HG02763 (cell line): ENCODE data around the gene CAMTA1.

Experiments
- ATAC-seq: cut with Tn5 transposase; IDR thresholded peaks from one replicate; pipeline ENCODE4 v1.9.1; 2021; ENCODE audit warnings: mild to moderate bottlenecking, moderate library complexity; ENCODE audit not compliant: unreplicated experiment

CAMTA1 gene

DNA sequence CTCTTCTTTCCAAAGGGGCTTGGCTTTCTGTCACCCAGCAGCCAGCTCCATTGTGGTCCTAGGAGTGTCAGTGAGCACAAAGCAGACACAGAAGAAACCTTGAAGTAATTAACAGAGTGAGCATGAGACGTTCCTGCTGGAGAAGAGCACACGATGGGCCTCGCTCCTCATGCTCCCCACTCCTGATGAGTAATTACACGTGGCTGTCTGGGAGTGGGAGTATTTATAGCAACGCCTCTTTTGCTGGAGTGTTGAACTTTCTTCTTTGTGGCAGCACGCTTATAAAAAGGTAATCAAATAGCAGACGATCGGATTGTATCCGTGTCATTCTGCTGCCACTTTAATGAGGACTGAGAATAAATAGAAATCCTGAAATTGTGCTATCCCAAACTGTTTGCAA is 185.8 kb downstream of the CAMTA1 start:
- ATAC-seq: no peak

DNA sequence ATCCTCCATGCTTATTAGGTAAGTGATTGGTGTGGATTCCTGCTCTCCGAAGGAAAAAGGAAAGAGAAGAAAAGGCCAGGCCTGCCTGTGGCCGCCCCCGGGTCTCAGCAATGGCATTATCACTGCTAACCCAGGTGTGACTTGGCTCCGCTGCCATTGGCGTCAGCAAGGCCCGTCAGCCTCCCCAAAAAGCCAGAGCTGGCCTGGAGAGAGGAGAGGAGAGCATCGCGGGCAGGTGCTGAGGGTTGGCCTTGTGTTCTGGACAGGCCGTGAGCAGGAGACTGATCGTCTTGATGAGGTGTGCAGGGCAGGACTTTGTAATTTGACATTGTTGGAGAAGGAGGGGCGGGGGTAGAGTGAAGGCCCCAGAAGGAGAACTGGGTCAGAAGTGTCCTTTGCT is 186.4 kb downstream of the CAMTA1 start:
- ATAC-seq: no peak

DNA sequence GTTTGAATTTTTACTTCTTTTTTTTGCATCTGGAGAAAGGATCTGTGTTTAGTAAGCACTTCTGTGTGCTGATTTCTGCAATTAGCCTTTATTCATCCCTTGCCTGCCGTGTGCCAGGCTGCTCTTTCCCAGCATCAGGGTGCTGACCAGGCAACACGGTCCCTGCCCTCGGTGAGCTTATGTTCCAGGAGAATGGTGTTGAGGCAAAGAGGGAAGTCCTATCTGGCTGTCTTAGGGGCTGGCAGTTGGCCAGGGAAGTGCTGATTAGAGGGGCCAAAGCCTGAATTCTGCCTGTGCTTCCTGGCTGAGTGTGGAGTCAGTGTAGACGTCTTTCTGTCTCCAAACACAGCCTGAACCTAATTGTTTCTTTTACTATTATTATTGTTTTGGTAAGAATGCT is 187.1 kb downstream of the CAMTA1 start:
- ATAC-seq: no peak

DNA sequence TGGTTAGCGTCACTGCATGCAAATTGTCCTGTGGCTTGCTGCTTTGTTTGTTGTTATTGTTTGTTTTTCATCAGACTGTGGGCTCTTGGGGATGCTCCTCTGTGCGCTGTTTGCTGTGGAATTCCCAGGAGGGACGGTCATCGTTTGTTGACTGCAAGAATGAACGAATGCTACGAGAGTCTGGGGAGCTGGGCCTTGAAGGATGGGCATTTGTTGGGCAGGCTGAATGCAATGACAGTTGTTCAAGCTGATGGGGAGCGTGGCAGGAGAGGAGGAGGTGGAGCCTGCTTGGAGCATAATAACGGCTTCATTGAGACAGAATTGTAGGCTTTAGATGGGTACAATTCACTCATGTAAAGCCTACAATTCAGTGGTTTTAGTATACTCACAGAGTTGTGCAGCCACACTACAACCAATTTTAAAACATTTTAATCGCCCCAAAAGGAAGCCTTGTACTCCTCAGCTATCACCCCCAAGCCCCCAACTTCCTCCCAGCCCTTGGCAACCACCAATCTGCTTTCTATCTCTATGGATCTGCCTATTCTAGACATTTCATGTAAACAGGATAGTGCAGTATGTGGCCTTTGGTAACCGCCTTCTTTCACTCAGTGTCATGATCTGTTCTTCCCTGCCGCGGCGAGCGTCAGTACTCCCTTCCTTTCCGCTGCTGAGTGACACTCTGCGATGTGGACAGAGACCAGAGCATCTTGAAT is 190.2 kb downstream of the CAMTA1 start:
- ATAC-seq: no peak

DNA sequence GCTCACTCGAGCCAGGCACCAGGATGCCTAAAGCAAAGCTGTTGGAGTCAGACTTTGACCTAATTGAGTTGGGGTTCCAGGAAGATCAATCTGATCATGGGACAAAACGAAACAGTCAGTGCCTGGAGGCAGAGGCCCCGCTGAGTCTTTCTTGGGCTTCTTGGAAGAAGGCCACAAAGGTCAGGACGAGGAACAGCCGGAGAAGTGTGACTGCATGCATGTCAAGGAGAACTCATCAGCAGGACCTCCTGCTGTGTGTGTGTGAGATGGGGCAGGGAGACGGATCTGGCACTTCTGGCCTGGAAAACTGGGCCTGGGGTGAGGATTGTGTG is 190.8 kb downstream of the CAMTA1 start:
- no peak for ATAC-seq

DNA sequence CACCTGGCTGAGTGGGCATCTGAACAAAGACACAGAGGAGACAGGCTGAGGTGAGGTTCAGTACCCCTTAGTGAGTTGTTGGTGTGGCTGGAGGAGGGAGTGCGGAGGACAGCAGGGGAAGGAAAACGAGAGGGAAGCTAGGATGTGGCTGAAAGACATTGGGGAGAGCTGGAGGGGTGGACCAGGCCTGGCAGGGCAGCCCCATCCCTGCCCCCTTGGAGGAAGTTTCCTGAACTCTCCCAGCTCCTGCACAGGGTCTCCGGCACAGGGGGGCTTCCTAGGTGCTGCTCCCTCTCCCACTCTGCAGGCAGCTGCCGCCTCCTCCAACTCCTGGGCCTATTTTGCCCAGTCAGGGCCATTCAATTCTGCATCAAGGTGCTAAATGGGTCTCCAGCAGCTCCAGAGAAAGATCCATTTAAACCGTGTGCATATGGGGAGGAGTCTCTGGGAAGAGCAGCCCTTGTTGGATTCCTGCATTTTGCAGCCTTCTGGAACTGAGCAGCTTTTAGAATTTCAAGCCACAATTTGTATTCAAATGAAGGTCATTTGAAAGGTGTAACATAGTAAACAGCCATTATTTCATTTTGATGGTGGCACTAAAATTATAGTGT is 193.9 kb downstream of the CAMTA1 start:
- ATAC-seq: no peak

DNA sequence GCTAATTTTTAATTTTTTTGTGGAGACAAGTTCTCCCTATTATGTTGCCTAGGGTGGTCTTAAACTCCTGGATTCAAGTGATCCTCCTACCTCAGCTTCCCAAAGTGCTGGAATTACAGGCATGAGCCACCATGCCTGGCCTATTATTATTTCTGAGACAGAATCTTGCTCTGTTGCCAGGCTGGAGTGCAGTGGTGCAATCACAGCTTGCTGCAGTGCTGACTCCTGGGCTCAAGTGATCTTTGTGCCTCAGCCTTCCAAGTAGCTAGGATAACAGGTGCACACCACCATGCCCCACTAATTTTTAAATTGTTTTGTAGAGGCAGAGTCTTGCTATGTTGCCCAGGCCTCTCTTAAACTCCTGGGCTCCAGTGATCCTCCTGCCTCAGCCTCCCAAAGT is 196.3 kb downstream of the CAMTA1 start:
- no peak for ATAC-seq

DNA sequence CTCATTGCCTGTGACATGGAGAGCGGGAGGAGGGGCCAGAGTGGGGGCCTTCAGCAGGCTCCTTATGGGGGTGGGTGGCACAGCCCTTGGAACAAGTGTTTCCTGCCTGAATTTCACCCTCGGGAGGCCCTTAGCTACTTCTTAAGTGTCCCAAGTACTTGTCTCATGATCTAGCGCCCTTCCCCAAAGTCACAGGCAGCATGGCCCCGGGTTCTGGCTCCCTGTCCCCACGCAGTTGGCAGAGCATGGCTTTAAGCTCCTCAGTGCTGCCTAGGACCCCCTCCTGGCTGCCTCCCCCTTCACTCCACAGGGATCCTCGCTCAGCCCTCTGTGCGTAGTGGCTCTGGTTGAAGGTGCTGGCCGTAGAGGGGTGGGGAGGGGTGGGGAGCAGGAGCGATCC is 197.2 kb downstream of the CAMTA1 start:
- ATAC-seq: no peak

DNA sequence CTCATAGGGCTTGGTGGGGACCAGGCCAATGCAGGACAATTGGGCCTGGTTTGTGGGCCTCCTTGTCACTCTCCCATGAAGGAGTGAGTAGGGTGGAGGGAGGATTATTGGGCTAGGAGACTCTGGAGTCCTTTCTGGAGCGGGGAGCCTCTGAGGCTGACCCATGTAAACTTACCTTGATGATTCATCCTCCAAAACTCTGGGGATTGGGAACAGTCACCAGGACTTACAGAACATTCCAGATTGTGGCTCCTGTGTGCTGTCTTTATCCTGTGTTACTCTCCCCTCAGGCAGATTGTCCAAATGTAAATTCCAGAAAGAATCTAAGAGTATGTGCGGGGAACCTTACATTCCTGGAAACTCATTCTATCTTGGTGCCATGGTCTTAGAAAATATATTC is 197.6 kb downstream of the CAMTA1 start:
- ATAC-seq: no peak

DNA sequence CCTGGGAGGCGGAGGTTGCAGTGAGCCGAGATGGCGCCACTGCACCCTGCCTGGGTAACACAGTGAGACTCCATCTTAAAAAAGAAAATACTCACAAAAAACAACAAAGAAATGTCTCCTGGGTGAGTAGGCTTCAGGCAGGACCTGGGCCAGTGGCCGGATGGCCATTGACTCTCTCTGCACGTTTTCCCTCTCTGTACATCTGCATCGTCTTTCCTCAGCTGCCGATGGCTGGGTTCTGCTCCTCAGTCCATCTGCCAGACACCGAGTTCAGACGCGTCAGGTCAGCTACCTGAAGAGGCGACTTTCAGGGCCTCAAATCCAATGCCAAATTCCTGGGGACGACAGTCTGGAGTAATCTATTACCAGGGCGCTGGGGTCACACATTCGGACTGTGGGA is 199.3 kb downstream of the CAMTA1 start:
- ATAC-seq: no peak

DNA sequence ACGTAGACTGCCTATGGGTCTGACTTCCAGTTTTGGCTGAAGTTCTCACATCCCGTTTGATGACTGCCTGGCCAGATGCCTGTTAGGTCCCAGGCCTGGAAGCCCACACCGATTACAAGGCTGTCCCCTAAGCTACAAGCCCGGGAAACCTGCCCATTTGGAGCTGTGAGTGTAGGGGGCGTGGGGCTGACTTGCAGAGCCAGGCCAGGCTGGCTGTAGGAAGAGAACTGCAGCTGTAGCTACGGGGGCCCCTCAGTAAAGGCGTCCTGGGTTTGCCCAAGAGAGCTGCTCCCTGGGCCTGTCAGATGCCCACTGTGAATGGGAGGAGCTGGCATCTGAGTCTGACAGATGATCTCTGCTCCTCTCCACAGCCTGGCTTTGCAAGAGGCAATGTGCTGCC is 199.7 kb downstream of the CAMTA1 start:
- no peak for ATAC-seq

DNA sequence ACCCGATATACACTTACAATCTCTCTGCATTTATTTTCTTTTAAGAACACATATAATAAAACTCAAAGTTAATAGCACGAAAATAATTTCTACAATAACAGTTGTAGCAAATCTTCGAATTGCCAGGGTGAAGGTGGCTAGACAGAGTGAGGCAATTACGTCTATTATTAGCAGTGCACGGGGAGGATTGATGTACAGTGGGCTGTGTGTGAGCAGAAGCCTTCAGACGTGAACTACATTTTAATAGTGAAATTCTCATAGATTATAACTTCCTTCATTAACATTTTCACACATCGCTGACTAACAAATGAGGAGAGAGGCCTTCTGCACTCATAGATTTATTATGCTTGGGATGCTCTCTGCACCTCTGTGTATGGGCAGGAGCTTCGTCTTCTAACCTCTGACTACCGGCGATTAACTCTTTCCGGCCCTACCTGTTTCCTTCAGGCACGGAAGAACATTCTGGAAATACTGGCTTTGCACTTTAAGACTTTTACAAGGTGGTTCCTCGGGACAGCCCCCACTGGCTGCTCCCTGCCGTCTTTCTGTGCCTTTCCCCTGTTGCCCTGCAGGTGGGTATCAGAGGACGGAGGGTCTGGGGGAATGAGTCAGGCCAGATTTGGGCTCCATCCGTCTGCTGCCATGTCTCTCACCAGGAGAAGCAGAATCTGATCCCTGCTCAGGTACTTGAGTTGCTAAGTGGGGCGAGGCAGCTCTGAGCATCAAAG is 200.5 kb downstream of the CAMTA1 start:
- no peak for ATAC-seq

DNA sequence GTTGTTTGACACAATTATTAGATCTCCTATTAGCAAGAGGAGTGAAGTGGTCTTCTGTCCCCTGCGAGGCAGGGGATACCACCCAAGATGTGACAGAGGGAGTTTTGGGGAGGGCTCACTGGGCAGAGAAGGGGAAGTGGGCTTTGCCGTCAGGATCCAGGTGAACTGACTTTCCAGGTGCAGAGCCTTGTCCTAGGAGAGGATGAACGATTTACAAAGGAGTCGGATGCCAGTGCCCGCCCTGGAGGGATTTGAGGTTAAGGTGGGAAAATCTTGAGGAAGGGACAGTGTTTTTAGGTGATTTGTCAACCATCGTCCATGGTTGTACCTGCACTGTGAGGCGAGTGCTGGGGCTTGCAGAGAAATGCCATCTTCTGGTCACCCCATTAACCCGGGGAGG is 201.0 kb downstream of the CAMTA1 start:
- ATAC-seq: no peak

DNA sequence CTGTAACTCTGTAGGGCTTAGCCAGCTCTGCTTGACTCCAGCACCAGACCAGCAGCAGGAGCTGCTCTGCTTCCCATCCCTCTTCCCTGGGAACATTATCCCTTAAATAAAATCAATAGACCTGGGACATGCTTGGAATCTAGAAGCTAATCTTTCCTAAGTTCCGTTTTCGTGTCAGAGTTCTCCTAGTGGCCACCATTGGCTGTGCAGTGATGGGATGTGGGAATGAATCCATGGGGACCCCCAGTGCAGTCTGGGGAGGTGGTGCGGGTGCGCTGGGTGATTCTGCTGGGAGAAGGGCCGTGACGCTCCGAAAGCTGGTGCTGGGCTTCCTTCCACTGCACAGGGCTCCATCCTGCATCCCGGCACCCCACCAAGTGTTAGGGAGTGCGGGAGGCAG is 202.7 kb downstream of the CAMTA1 start:
- ATAC-seq: no peak

DNA sequence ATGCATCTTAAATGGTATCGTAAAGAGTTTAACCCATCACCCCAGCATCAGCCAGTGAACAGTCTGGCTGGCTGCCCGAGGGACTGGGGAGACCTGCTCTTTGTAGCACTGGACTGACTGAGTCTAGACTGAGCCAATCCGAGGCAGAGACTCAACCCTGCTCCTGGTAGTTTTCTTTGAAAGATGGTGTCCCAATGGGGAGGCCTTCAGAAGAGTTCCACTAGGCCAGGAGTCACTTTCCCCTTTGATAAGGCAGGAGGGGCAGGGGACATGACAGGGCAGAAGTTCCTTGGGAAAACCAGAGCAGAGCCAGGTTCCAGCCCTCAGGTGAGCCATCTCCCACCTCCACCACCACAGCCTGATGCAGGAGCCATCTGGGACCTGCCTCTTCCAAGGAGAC is 203.5 kb downstream of the CAMTA1 start:
- ATAC-seq: no peak

DNA sequence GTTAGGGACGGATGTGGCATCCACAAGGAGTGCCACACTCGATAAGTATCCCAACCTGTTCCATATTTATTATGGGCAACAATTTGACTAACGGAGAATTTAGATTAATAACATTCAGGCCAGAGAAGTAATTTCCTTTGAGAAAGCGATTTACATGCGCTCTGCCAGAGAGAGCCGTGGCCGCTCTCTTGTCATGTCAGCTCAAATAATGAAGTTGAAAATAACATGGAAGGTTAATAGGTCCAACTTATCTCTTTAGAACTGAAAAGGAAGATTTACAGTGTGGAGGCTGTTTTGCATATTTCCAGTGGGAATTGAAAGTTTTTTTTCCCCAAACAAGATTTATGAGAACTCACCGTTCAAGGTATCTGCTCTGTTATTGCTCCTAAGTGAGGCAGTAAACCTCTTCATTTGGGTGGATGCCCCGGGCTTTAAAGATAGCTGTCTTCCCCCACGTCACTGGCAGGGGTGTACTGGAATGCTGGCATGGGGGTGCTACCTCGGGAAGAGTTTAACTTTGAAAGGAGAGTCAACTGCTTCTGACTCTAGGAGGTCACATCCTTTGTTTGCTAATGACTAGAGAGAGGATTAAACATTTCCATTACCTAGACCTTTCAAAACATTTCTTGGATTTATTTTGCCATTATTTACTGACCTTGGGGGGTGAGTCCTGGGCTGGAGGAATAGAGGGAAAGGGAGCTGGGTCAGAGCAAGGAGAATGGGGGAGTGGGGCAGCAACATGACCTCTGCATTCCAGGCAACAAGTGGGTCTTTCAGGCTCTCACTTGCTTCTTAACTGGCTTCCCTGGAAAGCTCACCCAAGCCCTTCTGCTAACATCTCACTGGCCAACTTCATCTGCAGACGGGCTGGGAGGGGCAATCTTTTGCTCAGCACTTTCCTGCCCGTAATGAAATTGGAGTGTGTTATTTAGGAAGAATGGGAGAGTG is 204.2 kb downstream of the CAMTA1 start:
- no peak for ATAC-seq

DNA sequence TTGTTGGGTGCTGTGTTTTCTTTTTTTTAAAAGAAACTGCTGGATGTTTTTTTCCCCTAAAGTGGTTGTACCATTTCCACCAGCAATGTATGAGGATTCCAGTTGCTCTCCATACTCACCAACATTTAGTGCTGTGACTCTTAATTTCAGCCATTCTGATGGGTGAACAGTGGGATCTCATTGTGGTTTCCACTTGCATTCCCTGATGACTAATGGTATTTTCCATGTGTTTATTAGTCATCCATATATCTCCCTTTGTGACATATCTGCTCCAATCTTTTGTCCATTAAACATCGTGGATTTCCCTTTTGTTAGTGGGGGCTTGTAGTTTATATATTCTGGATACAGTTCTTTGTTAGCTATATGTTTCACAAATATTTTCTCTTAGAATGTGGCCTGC is 206.0 kb downstream of the CAMTA1 start:
- no peak for ATAC-seq

DNA sequence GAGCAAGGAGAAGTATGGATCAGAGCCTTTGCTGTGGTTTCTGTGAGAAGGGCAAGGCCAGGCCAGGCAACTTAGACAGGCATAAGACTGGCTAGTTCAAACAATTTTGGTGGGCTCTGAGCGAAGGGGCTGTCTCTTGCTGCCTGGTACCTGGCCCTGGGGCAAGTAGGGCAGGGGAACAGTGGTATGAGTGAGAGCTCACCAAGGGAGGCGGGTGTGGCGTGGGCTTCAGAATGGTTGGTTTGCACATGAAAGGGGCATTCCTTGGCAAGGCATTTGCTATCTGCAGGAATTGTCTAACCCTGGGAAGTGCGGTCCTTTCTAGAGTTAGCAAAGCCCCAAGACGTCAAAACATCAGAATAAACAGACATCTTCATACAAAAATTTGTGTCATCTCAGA is 210.5 kb downstream of the CAMTA1 start:
- no peak for ATAC-seq

DNA sequence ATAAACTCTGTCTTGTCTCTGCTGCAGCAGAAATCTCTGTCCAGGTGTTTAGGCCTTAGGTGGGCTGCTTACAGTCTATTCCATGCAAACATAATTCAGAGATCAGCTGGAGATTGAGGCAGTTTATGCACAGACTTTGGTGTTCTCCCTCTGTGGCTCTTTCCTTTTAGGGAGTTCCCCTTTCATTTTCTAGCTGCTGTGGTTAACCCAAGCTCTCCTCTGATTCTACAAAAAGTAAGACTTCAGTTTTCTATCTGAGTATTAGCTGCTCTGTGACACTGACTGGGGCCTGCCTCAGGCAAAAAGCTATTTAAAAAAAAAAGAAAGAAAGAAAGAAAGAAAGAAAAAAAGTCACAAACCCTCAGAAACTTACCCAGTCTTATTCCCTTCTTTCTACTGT is 211.1 kb downstream of the CAMTA1 start:
- ATAC-seq: no peak

DNA sequence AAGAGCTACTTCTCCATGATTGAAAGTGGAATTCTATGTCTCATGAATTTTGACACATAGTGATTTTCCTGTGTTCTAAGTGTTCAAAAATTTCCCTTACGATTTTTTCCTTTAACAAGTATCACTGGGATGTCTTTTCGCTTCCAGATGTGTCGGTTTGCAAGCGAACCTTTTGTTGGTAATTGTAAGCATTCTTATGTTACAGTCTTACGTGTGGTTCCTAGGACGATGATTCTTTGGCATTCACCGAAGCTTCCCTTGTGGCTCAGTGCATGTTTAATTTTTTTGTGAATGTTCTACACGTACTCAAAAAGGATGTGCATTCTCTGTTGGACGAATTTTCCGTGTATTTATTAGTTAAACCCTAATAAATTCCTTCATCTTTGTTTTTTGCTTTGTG is 211.6 kb downstream of the CAMTA1 start:
- ATAC-seq: no peak

DNA sequence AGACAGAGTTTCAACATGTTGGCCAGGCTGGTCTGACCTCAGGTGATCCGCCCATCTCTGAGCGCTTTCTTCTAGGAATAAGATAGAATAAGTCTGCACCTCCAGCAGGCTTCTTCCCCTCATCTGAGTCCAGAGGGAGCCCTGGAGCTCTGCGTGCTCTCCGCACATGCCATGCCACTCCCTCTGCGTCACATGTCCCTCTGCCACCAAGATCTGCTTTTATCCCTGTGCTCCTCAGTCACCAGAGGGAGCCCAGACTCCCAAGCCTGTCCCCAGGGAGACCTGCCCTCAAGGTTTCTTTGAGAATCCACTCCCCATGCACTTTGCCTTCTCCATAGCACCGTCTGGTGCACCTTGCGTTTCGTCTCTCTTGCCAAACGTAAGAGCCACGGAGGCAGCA is 213.0 kb downstream of the CAMTA1 start:
- ATAC-seq: no peak
